Fibroblast of lung (primary cell): ENCODE results near the gene XPNPEP2. TPM values are rescaled to one million over a fixed set of nuclear protein-coding genes. Genes with fewer than 3 reads are reported as not detected.

ENCODE experiments used
- DNase-seq, 2 donors: peaks; one replicate each; pipeline versions ENCODE4 v3.0.0 to v3.0.0-alpha.2; 2010; ENCODE audit warnings: low read depth in 2 of 2
- H2AFZ ChIP-seq: 2 replicates; pipeline ENCODE4 v1.5.1; 2012; ENCODE audit warnings: low read length, control low read depth, inconsistent platforms
- H3K27ac ChIP-seq: 2 replicates; pipeline ENCODE4 v1.5.1; 2011; ENCODE audit warnings: low read length, control low read depth; ENCODE audit not compliant: insufficient read depth
- H3K27me3 ChIP-seq: 2 replicates; pipeline ENCODE4 v1.5.1; 2011; ENCODE audit warnings: mild to moderate bottlenecking, low read length; ENCODE audit not compliant: control insufficient read depth, insufficient read depth
- H3K36me3 ChIP-seq: 2 replicates; pipeline ENCODE4 v1.5.1; 2011; ENCODE audit warnings: low read length; ENCODE audit not compliant: control insufficient read depth, insufficient read depth
- H3K4me1 ChIP-seq: 2 replicates; pipeline ENCODE4 v1.5.1; 2011; ENCODE audit warnings: low read length; ENCODE audit not compliant: control insufficient read depth, insufficient read depth; ENCODE audit errors: extremely low read depth
- H3K4me2 ChIP-seq: 2 replicates; pipeline ENCODE4 v1.5.1; 2011; ENCODE audit warnings: low read length, control low read depth; ENCODE audit not compliant: insufficient read depth; ENCODE audit errors: extremely low read depth
- H3K4me3 ChIP-seq, 4 experiments: fragments of 200-600 bp in 1 of 4; sonication (generic) in 1 of 4; replicated peaks in 1 of 4; 2 replicates each; pipeline ENCODE4 v1.5.1; 2011 to 2016; ENCODE audit warnings: low read length in 4 of 4, low read depth in 3 of 4, mild to moderate bottlenecking in 3 of 4, control low read depth in 2 of 4, inconsistent platforms in 1 of 4, mixed read lengths in 1 of 4; ENCODE audit not compliant: insufficient read depth in 1 of 4; ENCODE audit errors: control extremely low read depth in 1 of 4
- H3K79me2 ChIP-seq: 2 replicates; pipeline ENCODE4 v1.5.1; 2012; ENCODE audit warnings: mild to moderate bottlenecking, low read length, inconsistent platforms; ENCODE audit not compliant: control insufficient read depth, insufficient read depth
- H3K9ac ChIP-seq: 2 replicates; pipeline ENCODE4 v1.5.1; 2011; ENCODE audit warnings: mild to moderate bottlenecking, low read length, control low read depth; ENCODE audit not compliant: insufficient read depth
- H3K9me3 ChIP-seq: 2 replicates; pipeline ENCODE4 v1.5.1; 2012; ENCODE audit warnings: low read depth, low read length; ENCODE audit not compliant: control insufficient read depth, insufficient read depth
- H4K20me1 ChIP-seq: 2 replicates; pipeline ENCODE4 v1.5.1; 2011; ENCODE audit warnings: low read length; ENCODE audit not compliant: control insufficient read depth, insufficient read depth; ENCODE audit errors: extremely low read depth
- EZH2 ChIP-seq: IDR thresholded peaks from 2 replicates; pipeline ENCODE4 v1.5.1; 2012; ENCODE audit warnings: low read length, control low read depth, mild to moderate bottlenecking; ENCODE audit errors: missing control alignments
- polyA plus RNA-seq, 2 donors: library from polyadenylated mRNA; depleted of rRNA in 1 of 2; stranded (reverse) in 1 of 2; unstranded in 1 of 2; fragments of >200 nt; gene quantifications; 2 replicates each; pipeline ENCODE4 v1.2.1, GENCODE V29; 2011 to 2012; ENCODE audit warnings: missing spikeins in 1 of 2
- total RNA-seq: library from RNA; depleted of rRNA; stranded (reverse); fragments of >200 nt; gene quantifications from 2 replicates; pipeline ENCODE4 v1.2.1, GENCODE V29; 2014
- TF ChIP-seq, protein P1 (sequence below), 2 donors: IDR thresholded peaks in 1 of 2; conservative IDR thresholded peaks in 1 of 2; 1 replicate in 1 of 2; 2 replicates in 1 of 2; pipeline ENCODE4 v1.5.1; 2011 to 2012; ENCODE audit warnings: low read length in 2 of 2, control low read depth in 1 of 2, inconsistent platforms in 1 of 2, low read depth in 1 of 2, mild to moderate bottlenecking in 1 of 2

Gene XPNPEP2
- total and polyA plus RNA-seq, 2 donors (not counting 1 experiment from before 2014, with no cell fraction given), result 0.16 to 0.17 TPM

DNA sequence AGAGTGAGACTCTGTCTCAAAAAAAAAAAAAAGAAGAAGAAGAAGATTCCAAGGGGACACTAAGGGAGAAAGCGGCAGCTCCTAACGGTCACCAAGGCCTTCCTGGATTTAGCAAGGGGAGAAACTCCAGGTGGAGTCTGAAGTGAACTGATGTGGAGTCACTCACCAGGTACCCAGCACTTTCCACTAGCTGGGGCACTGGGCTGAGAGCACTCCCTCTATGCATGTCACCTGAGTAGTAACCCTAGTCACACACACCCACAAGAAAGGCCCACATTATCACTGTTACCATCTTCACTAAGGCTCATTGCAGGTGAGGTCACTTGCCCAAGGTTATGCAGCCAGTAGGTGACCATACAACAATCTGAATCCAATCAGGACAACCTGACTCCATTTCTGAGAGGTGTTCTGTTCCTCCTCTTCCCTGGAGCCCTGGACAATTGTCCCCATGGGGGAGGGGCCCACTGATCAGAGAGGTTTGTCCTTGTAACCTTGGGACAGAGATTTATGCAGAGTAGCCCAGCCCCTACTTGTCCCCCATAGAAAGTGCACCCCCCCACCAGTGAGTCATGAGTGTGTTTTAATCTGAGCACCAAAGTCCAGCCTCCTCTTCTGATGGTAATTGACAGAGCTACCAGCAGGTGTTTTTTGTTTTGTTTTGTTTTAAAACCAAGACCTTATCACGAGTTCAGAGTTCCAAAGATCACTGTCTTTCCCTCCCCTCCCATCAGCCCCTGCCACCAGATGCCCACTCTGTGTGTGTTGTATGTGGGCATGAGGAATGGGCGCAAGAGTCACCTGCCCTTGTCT is 35.1 kb downstream of the XPNPEP2 start:
- no peaks in the 10 kb centered on the region for H3K36me3 ChIP-seq
- no peak overlapping the region for H3K4me2 ChIP-seq
- no peak overlapping the region for H2AFZ ChIP-seq
- H3K9ac ChIP-seq, result no peak overlapping the region
- H3K79me2 ChIP-seq, result no peaks in the 10 kb centered on the region
- H3K27ac ChIP-seq, result no peak overlapping the region
- TF ChIP-seq, protein P1, sequence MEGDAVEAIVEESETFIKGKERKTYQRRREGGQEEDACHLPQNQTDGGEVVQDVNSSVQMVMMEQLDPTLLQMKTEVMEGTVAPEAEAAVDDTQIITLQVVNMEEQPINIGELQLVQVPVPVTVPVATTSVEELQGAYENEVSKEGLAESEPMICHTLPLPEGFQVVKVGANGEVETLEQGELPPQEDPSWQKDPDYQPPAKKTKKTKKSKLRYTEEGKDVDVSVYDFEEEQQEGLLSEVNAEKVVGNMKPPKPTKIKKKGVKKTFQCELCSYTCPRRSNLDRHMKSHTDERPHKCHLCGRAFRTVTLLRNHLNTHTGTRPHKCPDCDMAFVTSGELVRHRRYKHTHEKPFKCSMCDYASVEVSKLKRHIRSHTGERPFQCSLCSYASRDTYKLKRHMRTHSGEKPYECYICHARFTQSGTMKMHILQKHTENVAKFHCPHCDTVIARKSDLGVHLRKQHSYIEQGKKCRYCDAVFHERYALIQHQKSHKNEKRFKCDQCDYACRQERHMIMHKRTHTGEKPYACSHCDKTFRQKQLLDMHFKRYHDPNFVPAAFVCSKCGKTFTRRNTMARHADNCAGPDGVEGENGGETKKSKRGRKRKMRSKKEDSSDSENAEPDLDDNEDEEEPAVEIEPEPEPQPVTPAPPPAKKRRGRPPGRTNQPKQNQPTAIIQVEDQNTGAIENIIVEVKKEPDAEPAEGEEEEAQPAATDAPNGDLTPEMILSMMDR (conservative IDR thresholded peaks at IDR 0.05 in 1 of 2, IDR thresholded peaks at IDR 0.05 in 1 of 2; ENCODE audit: low read depth in 1 of 2, low read length in 2 of 2), result no peak
- TF ChIP-seq EZH2, result no peak
- no peak for DNase-seq
- no peaks in the 10 kb centered on the region for H3K9me3 ChIP-seq
- H3K27me3 ChIP-seq, result no peaks in the 10 kb centered on the region
- no peaks in the 10 kb centered on the region for H4K20me1 ChIP-seq
- H3K4me1 ChIP-seq, result no peaks in the 10 kb centered on the region
- H3K4me3 ChIP-seq, result no peak overlapping the region

DNA sequence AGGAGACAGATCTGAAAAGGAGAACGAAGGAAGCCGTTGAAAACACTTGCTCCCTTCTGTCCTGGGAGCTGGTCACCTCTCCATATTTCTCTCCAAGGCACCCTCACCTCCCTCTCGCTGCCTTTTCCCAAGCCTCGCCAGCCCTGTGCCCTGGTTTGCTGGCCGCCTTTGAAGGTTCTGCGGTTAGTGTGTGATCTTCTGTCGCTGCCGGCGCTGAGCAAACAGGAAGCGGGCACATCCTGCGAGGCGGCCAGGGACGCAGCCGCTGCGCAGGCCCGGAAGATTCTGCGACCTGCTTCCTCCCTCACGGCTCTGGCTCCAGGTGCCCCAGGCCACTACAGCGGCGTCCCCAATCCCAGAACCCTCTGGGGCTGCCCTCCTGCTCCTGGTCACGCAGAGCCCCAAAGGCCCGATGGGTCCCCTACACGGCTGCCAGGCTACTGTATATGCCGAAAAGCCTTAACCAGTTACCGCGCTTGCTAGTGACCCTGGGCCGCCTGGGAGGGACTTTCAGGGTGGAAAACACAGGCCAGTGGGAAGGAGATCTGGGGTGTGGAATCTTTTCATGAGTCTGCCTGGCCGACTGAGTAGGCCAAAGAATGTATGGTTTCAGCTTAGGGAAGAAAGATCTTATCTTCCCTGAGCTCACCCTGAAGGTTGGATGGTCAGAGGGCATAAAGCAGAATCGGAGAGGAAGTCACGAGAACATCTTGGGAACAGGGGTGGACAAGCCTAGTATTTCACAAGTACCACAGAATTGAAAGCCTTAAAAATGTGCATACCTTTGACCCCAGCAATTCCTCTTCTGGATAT is 38.6 kb downstream of the XPNPEP2 start:
- H3K4me1 ChIP-seq, result no peaks in the 10 kb centered on the region
- no peak for TF ChIP-seq EZH2
- TF ChIP-seq, protein P1 (conservative IDR thresholded peaks at IDR 0.05 in 1 of 2, IDR thresholded peaks at IDR 0.05 in 1 of 2; ENCODE audit: low read depth in 1 of 2, low read length in 2 of 2), result no peak
- no peak overlapping the region for H2AFZ ChIP-seq
- DNase-seq, result no peak
- no peak overlapping the region for H3K9ac ChIP-seq
- no peak overlapping the region for H3K4me2 ChIP-seq
- no peaks in the 10 kb centered on the region for H3K27me3 ChIP-seq
- H3K36me3 ChIP-seq, result no peaks in the 10 kb centered on the region
- H4K20me1 ChIP-seq, result no peaks in the 10 kb centered on the region
- no peak overlapping the region for H3K27ac ChIP-seq
- H3K9me3 ChIP-seq, result no peaks in the 10 kb centered on the region
- H3K79me2 ChIP-seq, result no peaks in the 10 kb centered on the region
- no peak overlapping the region for H3K4me3 ChIP-seq

DNA sequence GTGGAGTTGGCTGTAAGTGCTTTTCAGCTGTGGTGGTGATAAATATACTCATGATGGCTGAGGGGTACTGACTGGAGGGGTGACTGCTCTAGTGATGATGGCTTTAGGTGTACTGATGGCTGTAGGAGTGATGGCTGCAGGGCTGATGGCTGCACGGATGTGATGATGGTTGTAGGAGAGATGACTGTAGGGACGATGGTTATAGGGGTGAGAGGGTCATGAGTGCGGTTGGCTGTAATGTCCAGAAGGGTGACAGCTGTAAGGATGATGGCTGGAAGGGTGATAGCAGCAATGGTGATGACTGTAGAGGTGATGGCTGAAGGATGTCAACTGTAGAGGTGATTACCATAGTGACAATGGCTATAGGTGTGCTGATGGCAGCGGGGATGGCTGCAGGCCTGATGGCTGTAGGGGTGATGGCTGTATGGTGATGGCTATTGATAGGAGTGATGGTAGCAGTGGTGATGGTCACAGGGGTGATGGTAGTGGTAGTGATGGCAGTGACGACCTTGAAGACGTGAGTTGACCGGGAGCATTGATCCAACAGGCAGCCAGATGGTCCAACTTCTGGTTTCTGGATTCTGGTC is 40.4 kb downstream of the XPNPEP2 start:
- no peak overlapping the region for H3K4me2 ChIP-seq
- no peaks in the 10 kb centered on the region for H4K20me1 ChIP-seq
- DNase-seq, result no peak
- H3K27ac ChIP-seq, result no peak overlapping the region
- H3K4me1 ChIP-seq, result no peaks in the 10 kb centered on the region
- H3K4me3 ChIP-seq, result no peak overlapping the region
- H3K9ac ChIP-seq, result no peak overlapping the region
- H3K27me3 ChIP-seq, result no peaks in the 10 kb centered on the region
- no peaks in the 10 kb centered on the region for H3K36me3 ChIP-seq
- no peak overlapping the region for H2AFZ ChIP-seq
- no peak for TF ChIP-seq EZH2
- TF ChIP-seq, protein P1 (conservative IDR thresholded peaks at IDR 0.05 in 1 of 2, IDR thresholded peaks at IDR 0.05 in 1 of 2; ENCODE audit: low read depth in 1 of 2, low read length in 2 of 2), result no peak
- H3K79me2 ChIP-seq, result no peaks in the 10 kb centered on the region
- no peaks in the 10 kb centered on the region for H3K9me3 ChIP-seq
